Measurements from ENCODE around the gene TAC4.

The TAC4 gene

DNA sequence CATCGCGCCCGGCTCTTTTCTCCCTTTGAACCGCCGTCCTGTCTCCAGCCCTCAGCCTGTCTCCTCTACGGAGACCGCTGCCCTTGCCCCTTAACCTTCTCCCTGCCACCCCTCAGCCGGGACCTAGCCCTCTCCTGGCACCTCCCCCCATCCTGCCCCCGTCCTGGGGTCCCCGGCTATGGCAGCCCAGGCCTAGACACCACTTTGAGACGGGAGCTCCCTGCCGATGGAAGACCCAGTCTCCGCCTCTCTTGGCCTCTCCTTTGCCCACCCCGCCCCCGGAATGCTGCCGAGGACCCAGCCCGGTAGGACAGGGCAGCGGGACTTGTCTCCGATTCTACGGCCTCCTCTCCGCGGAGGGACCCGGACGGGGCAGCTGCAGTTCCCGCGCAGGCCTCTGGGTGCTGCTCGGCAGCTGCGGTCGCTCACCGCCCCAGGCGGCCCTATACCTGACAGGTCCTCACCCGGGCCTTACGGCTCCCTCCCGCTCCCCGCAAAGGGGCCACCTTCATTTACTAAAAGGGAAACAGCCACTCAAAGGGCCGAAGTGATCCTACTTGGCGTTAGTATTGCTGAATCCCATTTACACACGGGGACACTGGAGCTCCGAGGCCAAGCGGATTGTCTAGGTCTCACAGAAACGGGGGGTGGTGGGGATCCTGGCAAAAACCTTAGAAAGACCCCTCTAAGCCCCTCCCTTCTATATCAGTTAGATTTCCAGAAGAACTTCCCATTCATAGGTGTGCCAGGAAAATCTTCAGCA is 32.6 kb upstream of the TAC4 start:
- Mint-ChIP-seq H3K9me3 (no peaks in the 10 kb centered on the region), H3K27ac (no peak overlapping the region), H3K36me3 (no peaks in the 10 kb centered on the region), H3K27me3 (peaks cover 19% of the 10 kb centered on the region), H3K4me3 (peak overlapping the region; percentile 61), H3K4me1 (peaks cover 6% of the 10 kb centered on the region)

- Mint-ChIP-seq H3K4me1 (peaks cover 6% of the 10 kb centered on the region), H3K27ac (no peak overlapping the region), H3K4me3 (no peak overlapping the region), H3K9me3 (no peaks in the 10 kb centered on the region), H3K27me3 (peaks cover 17% of the 10 kb centered on the region), H3K36me3 (no peaks in the 10 kb centered on the region)
Measured at GRCh38 chr17:49878931-49879904, 31.3 kb upstream of the TAC4 start.

- H3K4me1 Mint-ChIP-seq = peaks cover 25% of the 10 kb centered on the region
- H3K27me3 Mint-ChIP-seq = peaks cover 5% of the 10 kb centered on the region
- no peaks in the 10 kb centered on the region for H3K36me3 Mint-ChIP-seq
- H3K9me3 Mint-ChIP-seq = no peaks in the 10 kb centered on the region
- no peak overlapping the region for H3K27ac Mint-ChIP-seq
- no peak overlapping the region for H3K4me3 Mint-ChIP-seq
Measured at GRCh38 chr17:49875685-49876084, 27.8 kb upstream of the TAC4 start.

GRCh38 chr17:49874911-49875310 is 27.0 kb upstream of the TAC4 start:
- no peaks in the 10 kb centered on the region for H3K36me3 Mint-ChIP-seq

DNA sequence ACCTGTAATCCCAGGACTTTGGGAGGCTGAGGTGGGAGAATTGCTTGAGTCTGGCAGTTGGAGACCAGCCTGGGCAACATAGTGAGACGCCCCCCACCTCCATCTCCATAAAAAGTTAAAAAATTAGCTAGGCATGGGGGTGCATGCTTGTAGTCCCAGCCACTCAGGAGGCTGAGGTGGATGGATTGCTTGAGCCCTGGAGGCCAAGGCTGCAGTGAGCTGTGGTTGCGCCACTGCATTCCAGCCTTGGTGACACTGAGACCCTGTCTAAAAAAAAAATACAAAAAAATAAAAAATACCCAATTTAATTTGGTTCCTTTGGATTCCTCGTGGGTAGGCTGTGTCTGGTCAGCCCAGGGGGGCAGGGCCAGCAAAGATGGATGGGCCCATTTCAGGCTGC is 26.1 kb upstream of the TAC4 start:
- H3K4me1 Mint-ChIP-seq = peaks cover 20% of the 10 kb centered on the region
- H3K36me3 Mint-ChIP-seq = no peaks in the 10 kb centered on the region
- H3K4me3 Mint-ChIP-seq = no peak overlapping the region
- no peak overlapping the region for H3K27ac Mint-ChIP-seq
- H3K27me3 Mint-ChIP-seq = no peaks in the 10 kb centered on the region
- H3K9me3 Mint-ChIP-seq = no peaks in the 10 kb centered on the region

More at GRCh38 chr17:49874911-49875310, 27.0 kb upstream of the TAC4 start:
- Mint-ChIP-seq H3K27ac (no peak overlapping the region), H3K9me3 (no peaks in the 10 kb centered on the region), H3K4me3 (no peak overlapping the region), H3K4me1 (peaks cover 20% of the 10 kb centered on the region), H3K27me3 (no peaks in the 10 kb centered on the region)

- no peaks in the 10 kb centered on the region for H3K36me3 Mint-ChIP-seq
- peaks cover 20% of the 10 kb centered on the region for H3K4me1 Mint-ChIP-seq
- H3K27me3 Mint-ChIP-seq = no peaks in the 10 kb centered on the region
- no peaks in the 10 kb centered on the region for H3K9me3 Mint-ChIP-seq
- H3K27ac Mint-ChIP-seq = peak overlapping the region; percentile 35
- peak overlapping the region; percentile 5 for H3K4me3 Mint-ChIP-seq
Measured at GRCh38 chr17:49873466-49873865, 25.6 kb upstream of the TAC4 start.

DNA sequence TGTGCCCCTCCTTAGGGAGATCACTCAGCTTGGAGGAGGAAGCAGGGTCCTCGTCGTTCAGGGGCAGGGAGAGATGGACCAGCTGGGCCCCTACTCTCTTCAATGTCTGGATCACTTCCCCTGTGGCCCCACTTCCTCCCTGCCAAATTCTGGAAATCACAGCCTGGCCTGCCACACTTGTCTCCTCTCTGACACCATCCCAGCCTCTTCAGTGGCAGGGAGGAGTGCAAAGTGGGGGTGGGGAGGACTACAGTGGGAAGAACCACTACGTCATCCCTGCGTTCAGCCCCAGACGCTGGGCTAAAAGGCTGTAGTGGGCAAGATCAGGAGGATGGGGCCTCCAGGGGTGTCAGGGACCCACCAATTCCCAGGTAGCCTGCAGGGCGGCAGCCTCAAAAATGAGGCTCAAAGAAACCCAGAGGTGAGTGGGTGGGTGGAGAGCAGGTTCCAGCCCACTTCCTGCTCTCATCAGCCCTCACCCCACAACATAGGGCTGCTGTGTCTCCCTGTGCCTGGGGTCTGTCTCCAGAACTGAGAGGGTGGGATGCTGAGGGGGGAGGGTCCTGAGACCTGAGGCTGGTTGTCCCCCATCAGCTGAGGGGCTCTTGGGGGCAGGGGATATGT is 25.0 kb upstream of the TAC4 start:
- H3K4me1 Mint-ChIP-seq = peaks cover 20% of the 10 kb centered on the region
- H3K27me3 Mint-ChIP-seq = no peaks in the 10 kb centered on the region
- no peaks in the 10 kb centered on the region for H3K9me3 Mint-ChIP-seq
- H3K36me3 Mint-ChIP-seq = no peaks in the 10 kb centered on the region
- peak overlapping the region; percentile 35 for H3K27ac Mint-ChIP-seq
- no peak overlapping the region for H3K4me3 Mint-ChIP-seq

GRCh38 chr17:49871211-49871610 is 23.3 kb upstream of the TAC4 start:
- Mint-ChIP-seq H3K27ac (no peak overlapping the region), H3K36me3 (no peaks in the 10 kb centered on the region), H3K4me3 (no peak overlapping the region), H3K9me3 (no peaks in the 10 kb centered on the region), H3K4me1 (peaks cover 20% of the 10 kb centered on the region), H3K27me3 (no peaks in the 10 kb centered on the region)

- Mint-ChIP-seq H3K9me3 (no peaks in the 10 kb centered on the region), H3K36me3 (no peaks in the 10 kb centered on the region), H3K27ac (no peak overlapping the region), H3K4me3 (no peak overlapping the region), H3K4me1 (peaks cover 20% of the 10 kb centered on the region), H3K27me3 (no peaks in the 10 kb centered on the region)
Measured at GRCh38 chr17:49870298-49870697, 22.4 kb upstream of the TAC4 start.

GRCh38 chr17:49869038-49869374 is 21.1 kb upstream of the TAC4 start:
- no peaks in the 10 kb centered on the region for H3K36me3 Mint-ChIP-seq
- H3K9me3 Mint-ChIP-seq = no peaks in the 10 kb centered on the region
- H3K4me3 Mint-ChIP-seq = no peak overlapping the region
- peaks cover 20% of the 10 kb centered on the region for H3K4me1 Mint-ChIP-seq
- no peaks in the 10 kb centered on the region for H3K27me3 Mint-ChIP-seq
- no peak overlapping the region for H3K27ac Mint-ChIP-seq

DNA sequence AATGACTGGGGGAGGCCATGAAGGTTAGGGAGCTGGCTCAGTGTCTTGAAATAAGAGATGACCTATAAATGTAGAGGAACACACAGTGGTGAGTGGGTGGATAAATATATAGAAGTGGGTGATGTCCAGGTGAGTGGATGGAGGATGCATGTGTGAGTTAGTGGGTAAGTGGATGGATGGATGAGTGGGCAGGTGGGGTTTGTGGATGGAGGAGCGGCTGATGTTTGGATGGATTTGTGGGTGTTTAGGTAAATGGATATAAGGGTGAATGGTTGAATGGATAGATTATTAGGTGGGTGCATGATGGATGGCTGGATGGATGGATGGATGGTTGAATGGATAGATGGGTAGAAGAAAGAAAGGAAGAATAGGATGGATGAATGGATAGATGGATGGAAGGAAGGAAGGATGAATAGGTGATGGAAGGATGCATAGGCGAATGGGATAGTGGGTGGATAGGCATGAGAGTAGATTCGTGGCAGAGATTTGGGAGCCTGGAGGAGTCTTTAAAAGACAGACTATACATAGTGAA is 19.1 kb upstream of the TAC4 start:
- Mint-ChIP-seq H3K36me3 (no peaks in the 10 kb centered on the region), H3K4me1 (peaks cover 3% of the 10 kb centered on the region), H3K27ac (no peak overlapping the region), H3K27me3 (no peaks in the 10 kb centered on the region), H3K9me3 (no peaks in the 10 kb centered on the region), H3K4me3 (no peak overlapping the region)

GRCh38 chr17:49866019-49866380 is 18.1 kb upstream of the TAC4 start:
- no peaks in the 10 kb centered on the region for H3K9me3 Mint-ChIP-seq
- H3K36me3 Mint-ChIP-seq = no peaks in the 10 kb centered on the region
- H3K4me3 Mint-ChIP-seq = no peak overlapping the region
- no peak overlapping the region for H3K27ac Mint-ChIP-seq
- peaks cover 4% of the 10 kb centered on the region for H3K4me1 Mint-ChIP-seq
- H3K27me3 Mint-ChIP-seq = peaks cover 2% of the 10 kb centered on the region

DNA sequence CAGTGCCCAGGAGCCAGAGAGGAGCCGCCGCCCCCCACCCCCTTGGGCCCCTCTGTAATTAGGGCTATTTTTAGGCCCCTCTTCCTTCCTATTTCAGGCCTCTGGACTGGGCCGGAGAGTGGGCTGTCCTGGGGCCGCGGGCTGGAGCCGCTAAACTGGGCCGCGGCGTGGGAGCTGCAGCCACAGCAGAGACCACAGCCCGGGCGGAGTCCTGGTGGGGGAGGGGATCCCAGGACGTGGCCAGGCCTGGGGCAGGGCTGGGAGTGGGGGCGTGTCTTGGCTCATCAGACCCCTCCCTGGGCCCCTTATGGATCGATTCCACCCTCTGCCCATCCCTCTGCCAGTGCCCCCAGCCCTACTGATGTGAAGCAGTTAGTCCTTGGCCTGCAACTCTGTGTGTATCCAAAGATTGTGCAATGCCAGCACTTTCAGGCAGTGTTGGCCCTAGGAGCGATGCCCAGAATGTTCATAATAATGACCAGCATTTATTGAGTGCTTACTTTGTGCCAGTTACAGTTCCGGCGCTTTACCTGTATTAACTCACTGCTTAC is 15.0 kb upstream of the TAC4 start:
- Mint-ChIP-seq H3K9me3 (no peaks in the 10 kb centered on the region), H3K27ac (no peak overlapping the region), H3K27me3 (peaks cover 3% of the 10 kb centered on the region), H3K36me3 (no peaks in the 10 kb centered on the region), H3K4me3 (no peak overlapping the region), H3K4me1 (peaks cover 5% of the 10 kb centered on the region)

- no peaks in the 10 kb centered on the region for H3K36me3 Mint-ChIP-seq
- H3K4me1 Mint-ChIP-seq = peaks cover 5% of the 10 kb centered on the region
- H3K9me3 Mint-ChIP-seq = no peaks in the 10 kb centered on the region
- H3K27ac Mint-ChIP-seq = no peak overlapping the region
- no peak overlapping the region for H3K4me3 Mint-ChIP-seq
- peaks cover 3% of the 10 kb centered on the region for H3K27me3 Mint-ChIP-seq
Measured at GRCh38 chr17:49861150-49861884, 13.4 kb upstream of the TAC4 start.
